ENCODE measurements around the gene BTG1. TPM values are rescaled to one million over a fixed set of nuclear protein-coding genes. Genes with fewer than 3 reads are reported as not detected.

BTG1 gene
- total and polyA plus RNA-seq, 2 of the 4 experiments (the other 2 are of a cell fraction) = 3.8 to 33.5 TPM

GRCh38 chr12:92144631-92145480 lies 790 bp downstream of the BTG1 start:
- H3K23ac ChIP-seq (ENCODE audit: low read depth, low read length) = peak overlapping the region; percentile 78
- H3K18ac ChIP-seq (ENCODE audit: low read depth, low read length) = peak overlapping the region; percentile 80
- ChIA-PET CTCF (interaction anchor here (0.6 to 2.2 kb wide), 17 partner anchors 11 to 763 kb away, joined by 3 to 15 read pairs (median 3); no protein-coding TSS in a partner anchor), POLR2A (ENCODE audit: unreplicated experiment) (interaction anchor here (0.5 to 1.6 kb wide), 7 partner anchors 7 to 763 kb away, joined by 3 to 9 read pairs (median 5); no protein-coding TSS in a partner anchor)
- peak overlapping the region; percentile 14; the same call in 1 of the 2 replicates for H2AK5ac ChIP-seq (ENCODE audit: low read depth, low read length)
- H3K9ac ChIP-seq (ENCODE audit: low read depth, low read length) = peak overlapping the region; percentile 98
- peak overlapping the region; percentile 79 for H2BK5ac ChIP-seq (ENCODE audit: low read depth, low read length, poor library complexity, severe bottlenecking)
- no peak for ATAC-seq (ENCODE audit: low read depth)
- peak overlapping the region; percentile 27 to 28; a peak in 2 of 4 replicates for H4K8ac ChIP-seq (ENCODE audit: low read depth in 2 of 2, low read length in 2 of 2)
- peak; percentile 52 for DNase-seq
- in situ Hi-C loops (cut with MboI; ENCODE audit: low sequenced_read_pairs) (loop anchor here (5.0 to 10.0 kb wide), 2 partner anchors 427 to 760 kb away; no protein-coding TSS in a partner anchor), dilution Hi-C loops (cut with HindIII; ENCODE audit: low sequenced_read_pairs, unreplicated experiment) (no loop called here), intact Hi-C loops (cut with micrococcal nuclease) (loop anchor here (1.0 to 5.0 kb wide), 10 partner anchors 83 to 763 kb away; no protein-coding TSS in a partner anchor)
- WGBS, 2 experiments (ENCODE audit: extremely low coverage in 2 of 2, insufficient read length in 1 of 2) = 0% methylated on average over 11 of the region's 69 CpGs; no CpG with 5 or more reads in 1 of the 2 experiments
- no peaks in the 10 kb centered on the region for H3K9me3 ChIP-seq (ENCODE audit: control insufficient read depth, insufficient read depth, low read length)
- peaks cover 4 to 5% of the 10 kb centered on the region in 2 experiments; a peak in 1 of 4 replicates for H3K79me1 ChIP-seq (ENCODE audit: low read depth in 1 of 2, low read length in 2 of 2)
- peak overlapping the region; percentile 60; the same call in 1 of the 2 replicates for H4K91ac ChIP-seq (ENCODE audit: insufficient read depth, low read depth, low read length)
- H3K4me2 ChIP-seq (ENCODE audit: low read depth, low read length) = peak overlapping the region; percentile 80
- H3K4ac ChIP-seq (ENCODE audit: low read depth, low read length) = peak overlapping the region; percentile 45
- H2AFZ ChIP-seq (replicated peaks; ENCODE audit: low read length, poor library complexity) = peak overlapping the region; percentile 64
- no peaks in the 10 kb centered on the region for H3K9me1 ChIP-seq (ENCODE audit: insufficient read depth, low read length)
- TF ChIP-seq CHD1 (IDR thresholded peaks at IDR 0.05; ENCODE audit: low read depth, low read length) (peak; percentile 97; the same call in 1 of the 2 replicates), RAD21 (IDR thresholded peaks at IDR 0.05; ENCODE audit: low read length) (no peak; the same call in 1 of the 2 replicates), BHLHE40 (IDR thresholded peaks at IDR 0.05; ENCODE audit: low read depth, low read length) (0 out of 2 replicates have a peak, but pooled peaks have one; percentile 25), USF2 (IDR thresholded peaks at IDR 0.05; ENCODE audit: low read depth, low read length) (no peak), CEBPB (IDR thresholded peaks at IDR 0.05; ENCODE audit: low read depth, low read length) (no peak)
- TF ChIP-seq, protein P1, sequence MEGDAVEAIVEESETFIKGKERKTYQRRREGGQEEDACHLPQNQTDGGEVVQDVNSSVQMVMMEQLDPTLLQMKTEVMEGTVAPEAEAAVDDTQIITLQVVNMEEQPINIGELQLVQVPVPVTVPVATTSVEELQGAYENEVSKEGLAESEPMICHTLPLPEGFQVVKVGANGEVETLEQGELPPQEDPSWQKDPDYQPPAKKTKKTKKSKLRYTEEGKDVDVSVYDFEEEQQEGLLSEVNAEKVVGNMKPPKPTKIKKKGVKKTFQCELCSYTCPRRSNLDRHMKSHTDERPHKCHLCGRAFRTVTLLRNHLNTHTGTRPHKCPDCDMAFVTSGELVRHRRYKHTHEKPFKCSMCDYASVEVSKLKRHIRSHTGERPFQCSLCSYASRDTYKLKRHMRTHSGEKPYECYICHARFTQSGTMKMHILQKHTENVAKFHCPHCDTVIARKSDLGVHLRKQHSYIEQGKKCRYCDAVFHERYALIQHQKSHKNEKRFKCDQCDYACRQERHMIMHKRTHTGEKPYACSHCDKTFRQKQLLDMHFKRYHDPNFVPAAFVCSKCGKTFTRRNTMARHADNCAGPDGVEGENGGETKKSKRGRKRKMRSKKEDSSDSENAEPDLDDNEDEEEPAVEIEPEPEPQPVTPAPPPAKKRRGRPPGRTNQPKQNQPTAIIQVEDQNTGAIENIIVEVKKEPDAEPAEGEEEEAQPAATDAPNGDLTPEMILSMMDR (conservative IDR thresholded peaks at IDR 0.05; ENCODE audit: low read depth, low read length) = no peak
- H2BK20ac ChIP-seq (ENCODE audit: low read depth, low read length) = no peak overlapping the region
- peaks cover 26% of the 10 kb centered on the region for H3K36me3 ChIP-seq (ENCODE audit: control insufficient read depth, insufficient read depth, low read length)
- H3K56ac ChIP-seq (ENCODE audit: extremely low read depth, insufficient read depth, low read length) = peak overlapping the region; percentile 79
- H3K14ac ChIP-seq (replicated peaks; ENCODE audit: low read depth, low read length) = peak overlapping the region; percentile 88
- peaks cover 27% of the 10 kb centered on the region for H4K20me1 ChIP-seq (ENCODE audit: insufficient read depth, low read length)
- H3K27ac ChIP-seq (ENCODE audit: insufficient read depth, low read length) = peak overlapping the region; percentile 92
- H4K5ac ChIP-seq (ENCODE audit: low read depth, low read length) = peak overlapping the region; percentile 4; the same call in 1 of the 2 replicates
- H2BK120ac ChIP-seq (ENCODE audit: low read depth, low read length) = peak overlapping the region; percentile 1
- H2AK9ac ChIP-seq (replicated peaks; ENCODE audit: low read depth, low read length, poor library complexity) = peak overlapping the region; percentile 93
- H3K4me3 ChIP-seq (ENCODE audit: insufficient read depth, low read depth, low read length) = peak overlapping the region; percentile 88
- H3K4me1 ChIP-seq (ENCODE audit: control insufficient read depth, insufficient read depth, low read length) = no peaks in the 10 kb centered on the region
- H3K27me3 ChIP-seq (ENCODE audit: control insufficient read depth, insufficient read depth, low read length) = no peaks in the 10 kb centered on the region
- no TSS peak for BruUV-seq (replicated peaks)
- H2BK15ac ChIP-seq (ENCODE audit: low read depth, low read length) = no peak overlapping the region
